K562 (cell line): ENCODE data around the gene SSU72. TPM values are rescaled to one million over a fixed set of nuclear protein-coding genes. Genes with fewer than 3 reads are reported as not detected.
A peak's percentile ranks its signal among the peaks of the same experiment; 100 is the strongest.

Experiments used
- FIP1L1 ChIP-seq: fragments of 200-400 bp; formaldehyde crosslinking; IDR thresholded peaks from 2 replicates; pipeline ENCODE4 v1.6.1; 2018; ENCODE audit warnings: mild to moderate bottlenecking, low read depth, low read length; ENCODE audit not compliant: poor library complexity, severe bottlenecking
- GATAD2A ChIP-seq: fragments of 450-650 bp; IDR thresholded peaks from 2 replicates; pipeline ENCODE4 v1.6.1; 2017
- HSF4 ChIP-seq: fragments of 250-450 bp; sonication (Bioruptor Pico); IDR thresholded peaks from 2 replicates; pipeline ENCODE4 v2.1.2; 2022; ENCODE audit warnings: mild to moderate bottlenecking, moderate library complexity, borderline replicate concordance
- ILF3 ChIP-seq: fragments of 450-650 bp; IDR thresholded peaks from 2 replicates; pipeline ENCODE4 v1.6.1; 2018; ENCODE audit warnings: antibody characterized with exemption, mild to moderate bottlenecking, moderate library complexity, borderline replicate concordance
- ILK ChIP-seq: fragments of 450-650 bp; IDR thresholded peaks from 2 replicates; pipeline ENCODE4 v1.6.1; 2016; ENCODE audit warnings: missing genetic modification characterization, low read depth, mild to moderate bottlenecking, missing compliant biosample characterization, moderate library complexity, borderline replicate concordance
- NONO ChIP-seq, 2 experiments: fragments of 200-400 bp in 1 of 2; fragments of 450-650 bp in 1 of 2; formaldehyde crosslinking in 1 of 2; IDR thresholded peaks; 2 replicates each; pipeline ENCODE4 v1.6.1; 2017; ENCODE audit warnings: low read depth in 2 of 2, mild to moderate bottlenecking in 2 of 2, moderate library complexity in 2 of 2, low read length in 1 of 2
- RB1 ChIP-seq: fragments of 450-650 bp; IDR thresholded peaks from 2 replicates; pipeline ENCODE4 v1.6.1; 2017; ENCODE audit warnings: low read depth, mild to moderate bottlenecking
- RBFOX2 ChIP-seq: fragments of 200-400 bp; formaldehyde crosslinking; IDR thresholded peaks from 2 replicates; pipeline ENCODE4 v1.6.1; 2017; ENCODE audit warnings: low read depth, mild to moderate bottlenecking, low read length, moderate library complexity
- SAP30 ChIP-seq: fragments of 200-600 bp; sonication (generic); IDR thresholded peaks from 2 replicates; pipeline ENCODE4 v1.6.1; 2012; ENCODE audit warnings: borderline replicate concordance, low read depth, mild to moderate bottlenecking, moderate library complexity, low read length, control low read depth, inconsistent platforms; ENCODE audit not compliant: insufficient read depth, poor library complexity, severe bottlenecking
- TGIF2 ChIP-seq: sonication (generic); formaldehyde crosslinking; IDR thresholded peaks from 2 replicates; pipeline ENCODE4 v1.8.1; 2022; ENCODE audit warnings: mild to moderate bottlenecking, missing genetic modification reagents, moderate library complexity
- ZNF282 ChIP-seq: sonication (generic); formaldehyde crosslinking; IDR thresholded peaks from 2 replicates; pipeline ENCODE4 v1.8.1; 2023; ENCODE audit warnings: missing genetic modification reagents
- polyA plus RNA-seq, 8 experiments: library from polyadenylated mRNA; depleted of rRNA in 4 of 8; stranded (reverse) in 5 of 8; unstranded in 3 of 8; fragments of >200 nt; fragmentation: Nextera tagmentation in 2 of 8; fragmentation: Illumina TruSeq in 1 of 8; extraction: Ambion mirVana in 2 of 8; extraction: Trizol in 1 of 8; gene quantifications; 2 replicates each; pipeline versions ENCODE4 v1.2.1 to v1.2.3, GENCODE V29; 2011 to 2014; ENCODE audit warnings: inconsistent platforms in 1 of 8, missing spikeins in 1 of 8
- total RNA-seq, 7 experiments: library from RNA; depleted of rRNA in 6 of 7; stranded (reverse); fragments of >200 nt in 6 of 7; fragmentation: Illumina TruSeq in 2 of 7; extraction: Trizol in 2 of 7; gene quantifications; 2 replicates each; pipeline versions ENCODE4 v1.2.1 to v1.2.3, GENCODE V29; 2011 to 2021; ENCODE audit warnings: low replicate concordance in 1 of 7
- TF ChIP-seq, protein P1 (sequence below), 3 experiments: fragments of 200-800 bp in 1 of 3; fragments of 250-450 bp in 1 of 3; fragments of 450-650 bp in 1 of 3; sonication (Bioruptor Pico) in 1 of 3; sonication (Bioruptor generic) in 1 of 3; formaldehyde crosslinking in 1 of 3; IDR thresholded peaks; 2 replicates each; pipeline versions ENCODE4 v1.6.1 to v1.8.0; 2016 to 2022; ENCODE audit warnings: mild to moderate bottlenecking in 2 of 3, missing genetic modification characterization in 2 of 3, missing compliant biosample characterization in 1 of 3, moderate library complexity in 1 of 3
- TF ChIP-seq, protein P2 (sequence below): fragments of 250-450 bp; sonication (Bioruptor Pico); IDR thresholded peaks from 2 replicates; pipeline ENCODE4 v1.8.0; 2021; ENCODE audit warnings: moderate library complexity, mild to moderate bottlenecking, inconsistent platforms
- TF ChIP-seq, protein P3 (sequence below): fragments of 450-650 bp; IDR thresholded peaks from 2 replicates; pipeline ENCODE4 v1.6.1; 2016; ENCODE audit warnings: mild to moderate bottlenecking

SSU72 gene
- total and polyA plus RNA-seq, 9 of the 15 experiments (the other 6 are each of a cell fraction or from before 2014, with no cell fraction given), result 70.8 to 201 (median 94.6) TPM

DNA sequence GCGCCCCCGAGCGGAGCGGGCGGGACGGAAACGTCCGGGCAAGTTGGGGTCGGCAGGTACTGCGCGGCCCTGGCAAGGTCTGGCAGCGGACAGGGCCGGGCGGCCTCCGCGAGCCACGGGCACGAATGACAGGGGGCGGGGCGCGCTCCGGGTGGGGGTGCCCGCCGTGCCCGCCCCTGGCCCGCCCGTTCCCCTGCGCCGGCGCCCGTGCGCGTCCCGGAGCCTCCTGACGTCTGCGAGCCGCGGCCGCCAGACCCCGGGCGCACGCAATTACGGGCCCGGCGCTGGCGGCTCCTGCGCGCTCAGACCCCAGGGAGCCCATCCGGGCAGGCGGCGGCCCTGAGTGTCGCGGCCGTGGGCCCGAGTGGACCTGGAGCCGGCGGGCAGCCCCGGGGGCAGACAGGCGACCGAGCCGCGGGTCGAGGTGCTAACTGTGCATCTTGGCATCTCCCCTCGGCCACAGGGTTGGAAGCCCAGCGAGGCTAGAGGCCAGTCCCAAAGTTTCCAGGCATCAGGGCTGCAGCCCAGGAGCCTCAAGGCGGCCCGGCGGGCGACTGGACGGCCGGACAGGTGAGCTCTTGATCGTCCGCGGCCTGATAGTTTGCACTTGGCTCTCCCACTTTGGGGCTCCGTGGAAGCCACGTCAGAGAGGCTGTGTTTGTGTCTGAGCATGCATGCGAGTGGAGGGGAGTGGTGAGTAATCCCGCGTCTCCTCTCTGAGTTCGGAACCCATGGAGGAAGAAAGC is 41.6 kb upstream of the SSU72 start (continued):
- TF ChIP-seq, protein P1, sequence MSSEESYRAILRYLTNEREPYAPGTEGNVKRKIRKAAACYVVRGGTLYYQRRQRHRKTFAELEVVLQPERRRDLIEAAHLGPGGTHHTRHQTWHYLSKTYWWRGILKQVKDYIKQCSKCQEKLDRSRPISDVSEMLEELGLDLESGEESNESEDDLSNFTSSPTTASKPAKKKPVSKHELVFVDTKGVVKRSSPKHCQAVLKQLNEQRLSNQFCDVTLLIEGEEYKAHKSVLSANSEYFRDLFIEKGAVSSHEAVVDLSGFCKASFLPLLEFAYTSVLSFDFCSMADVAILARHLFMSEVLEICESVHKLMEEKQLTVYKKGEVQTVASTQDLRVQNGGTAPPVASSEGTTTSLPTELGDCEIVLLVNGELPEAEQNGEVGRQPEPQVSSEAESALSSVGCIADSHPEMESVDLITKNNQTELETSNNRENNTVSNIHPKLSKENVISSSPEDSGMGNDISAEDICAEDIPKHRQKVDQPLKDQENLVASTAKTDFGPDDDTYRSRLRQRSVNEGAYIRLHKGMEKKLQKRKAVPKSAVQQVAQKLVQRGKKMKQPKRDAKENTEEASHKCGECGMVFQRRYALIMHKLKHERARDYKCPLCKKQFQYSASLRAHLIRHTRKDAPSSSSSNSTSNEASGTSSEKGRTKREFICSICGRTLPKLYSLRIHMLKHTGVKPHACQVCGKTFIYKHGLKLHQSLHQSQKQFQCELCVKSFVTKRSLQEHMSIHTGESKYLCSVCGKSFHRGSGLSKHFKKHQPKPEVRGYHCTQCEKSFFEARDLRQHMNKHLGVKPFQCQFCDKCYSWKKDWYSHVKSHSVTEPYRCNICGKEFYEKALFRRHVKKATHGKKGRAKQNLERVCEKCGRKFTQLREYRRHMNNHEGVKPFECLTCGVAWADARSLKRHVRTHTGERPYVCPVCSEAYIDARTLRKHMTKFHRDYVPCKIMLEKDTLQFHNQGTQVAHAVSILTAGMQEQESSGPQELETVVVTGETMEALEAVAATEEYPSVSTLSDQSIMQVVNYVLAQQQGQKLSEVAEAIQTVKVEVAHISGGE (CRISPR knock-in tag; IDR thresholded peaks at IDR 0.05), result peak in 1 of 3 experiments; percentile 1; a peak in 1 of 6 replicates
- peak; percentile 12 for TF ChIP-seq SAP30
- no peak for TF ChIP-seq ILK (tag)
- TF ChIP-seq, protein P2, sequence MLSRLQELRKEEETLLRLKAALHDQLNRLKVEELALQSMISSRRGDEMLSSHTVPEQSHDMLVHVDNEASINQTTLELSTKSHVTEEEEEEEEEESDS (CRISPR knock-in tag), result no peak
- 0 out of 2 replicates have a peak, but pooled peaks have one; percentile 15 for TF ChIP-seq GATAD2A
- TF ChIP-seq HSF4 (CRISPR knock-in tag), result no peak
- TF ChIP-seq NONO (IDR thresholded peaks at IDR 0.05; ENCODE audit: low read depth in 2 of 2, low read length in 1 of 2), result peak in 1 of 2 experiments; percentile 77; a peak in 1 of 4 replicates
- 0 out of 2 replicates have a peak, but pooled peaks have one; percentile 1 for TF ChIP-seq RBFOX2
- TF ChIP-seq ZNF282 (CRISPR knock-in tag), result peak; percentile 68; the same call in 1 of the 2 replicates
- TF ChIP-seq FIP1L1, result peak; percentile 32
- TF ChIP-seq TGIF2 (CRISPR knock-in tag), result peak; percentile 69; the same call in 1 of the 2 replicates
- TF ChIP-seq, protein P3, sequence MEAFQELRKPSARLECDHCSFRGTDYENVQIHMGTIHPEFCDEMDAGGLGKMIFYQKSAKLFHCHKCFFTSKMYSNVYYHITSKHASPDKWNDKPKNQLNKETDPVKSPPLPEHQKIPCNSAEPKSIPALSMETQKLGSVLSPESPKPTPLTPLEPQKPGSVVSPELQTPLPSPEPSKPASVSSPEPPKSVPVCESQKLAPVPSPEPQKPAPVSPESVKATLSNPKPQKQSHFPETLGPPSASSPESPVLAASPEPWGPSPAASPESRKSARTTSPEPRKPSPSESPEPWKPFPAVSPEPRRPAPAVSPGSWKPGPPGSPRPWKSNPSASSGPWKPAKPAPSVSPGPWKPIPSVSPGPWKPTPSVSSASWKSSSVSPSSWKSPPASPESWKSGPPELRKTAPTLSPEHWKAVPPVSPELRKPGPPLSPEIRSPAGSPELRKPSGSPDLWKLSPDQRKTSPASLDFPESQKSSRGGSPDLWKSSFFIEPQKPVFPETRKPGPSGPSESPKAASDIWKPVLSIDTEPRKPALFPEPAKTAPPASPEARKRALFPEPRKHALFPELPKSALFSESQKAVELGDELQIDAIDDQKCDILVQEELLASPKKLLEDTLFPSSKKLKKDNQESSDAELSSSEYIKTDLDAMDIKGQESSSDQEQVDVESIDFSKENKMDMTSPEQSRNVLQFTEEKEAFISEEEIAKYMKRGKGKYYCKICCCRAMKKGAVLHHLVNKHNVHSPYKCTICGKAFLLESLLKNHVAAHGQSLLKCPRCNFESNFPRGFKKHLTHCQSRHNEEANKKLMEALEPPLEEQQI, result no peak
- peak; percentile 55; the same call in 1 of the 2 replicates for TF ChIP-seq ILF3
- 0 out of 2 replicates have a peak, but pooled peaks have one; percentile 3 for TF ChIP-seq RB1
